ENCODE results near the gene SUGCT.
"Not testable (repeated sequence)": the region's sequence is repeated elsewhere in the genome, so short reads cannot be mapped to it uniquely, and the experiment has no call there.

The SUGCT gene

GRCh38 chr7:40401406-40401805 lies 266.6 kb downstream of the SUGCT start:
- no peak for DNase-seq (ENCODE audit: low read depth in 2 of 2)

- DNase-seq (ENCODE audit: low read depth in 2 of 2), result no peak
These were observed 267.9 kb downstream of the SUGCT start for GRCh38 chr7:40402661-40403060.

GRCh38 chr7:40403703-40404476 lies 269.1 kb downstream of the SUGCT start:
- DNase-seq (ENCODE audit: low read depth in 2 of 2), result no peak

GRCh38 chr7:40405991-40406390 lies 271.2 kb downstream of the SUGCT start:
- DNase-seq (ENCODE audit: low read depth in 2 of 2), result no peak

GRCh38 chr7:40412323-40412722 lies 277.5 kb downstream of the SUGCT start:
- DNase-seq (ENCODE audit: low read depth in 2 of 2), result no peak

- not testable (repeated sequence) for DNase-seq (ENCODE audit: low read depth in 2 of 2)
These were observed 279.9 kb downstream of the SUGCT start for GRCh38 chr7:40414704-40415103.

GRCh38 chr7:40418448-40418847 lies 283.6 kb downstream of the SUGCT start:
- DNase-seq (ENCODE audit: low read depth in 2 of 2), result no peak

GRCh38 chr7:40418983-40419382 lies 284.2 kb downstream of the SUGCT start:
- no peak for DNase-seq (ENCODE audit: low read depth in 2 of 2)

- no peak for DNase-seq (ENCODE audit: low read depth in 2 of 2)
These were observed 285.0 kb downstream of the SUGCT start for GRCh38 chr7:40419806-40420205.

GRCh38 chr7:40421433-40421832 lies 286.6 kb downstream of the SUGCT start:
- no peak for DNase-seq (ENCODE audit: low read depth in 2 of 2)

- DNase-seq (ENCODE audit: low read depth in 2 of 2), result no peak
These were observed 290.9 kb downstream of the SUGCT start for GRCh38 chr7:40425696-40426095.

GRCh38 chr7:40428421-40428820 lies 293.6 kb downstream of the SUGCT start:
- DNase-seq (ENCODE audit: low read depth in 2 of 2), result no peak

- no peak for DNase-seq (ENCODE audit: low read depth in 2 of 2)
These were observed 295.0 kb downstream of the SUGCT start for GRCh38 chr7:40429826-40430225.

GRCh38 chr7:40432046-40432445 lies 297.2 kb downstream of the SUGCT start:
- DNase-seq (ENCODE audit: low read depth in 2 of 2), result no peak

GRCh38 chr7:40436710-40437109 lies 301.9 kb downstream of the SUGCT start:
- no peak for DNase-seq (ENCODE audit: low read depth in 2 of 2)

GRCh38 chr7:40437498-40437897 lies 302.7 kb downstream of the SUGCT start:
- DNase-seq (ENCODE audit: low read depth in 2 of 2), result no peak

- DNase-seq (ENCODE audit: low read depth in 2 of 2), result no peak
These were observed 303.3 kb downstream of the SUGCT start for GRCh38 chr7:40437936-40438634.

- DNase-seq (ENCODE audit: low read depth in 2 of 2), result no peak
These were observed 304.9 kb downstream of the SUGCT start for GRCh38 chr7:40439686-40440085.

- DNase-seq (ENCODE audit: low read depth in 2 of 2), result no peak
These were observed 312.5 kb downstream of the SUGCT start for GRCh38 chr7:40447345-40447744.

GRCh38 chr7:40455485-40455884 lies 320.7 kb downstream of the SUGCT start:
- no peak for DNase-seq (ENCODE audit: low read depth in 2 of 2)

- no peak for DNase-seq (ENCODE audit: low read depth in 2 of 2)
These were observed 323.1 kb downstream of the SUGCT start for GRCh38 chr7:40457776-40458480.

GRCh38 chr7:40463446-40463845 lies 328.6 kb downstream of the SUGCT start:
- DNase-seq (ENCODE audit: low read depth in 2 of 2), result no peak
